ENCODE data around the gene IL23R.
"Not testable (repeated sequence)": the region's sequence is repeated elsewhere in the genome, so short reads cannot be mapped to it uniquely, and the experiment has no call there.

The IL23R gene

GRCh38 chr1:67193704-67194103, 27.4 kb downstream of the IL23R start:
- no peak for DNase-seq (ENCODE audit: low read depth)
- no peak for TF ChIP-seq CTCF (conservative IDR thresholded peaks at IDR 0.05; ENCODE audit: low read depth, low read length)
- no peak overlapping the region for H3K4me3 ChIP-seq (ENCODE audit: low read length)

GRCh38 chr1:67194209-67194863, 28.1 kb downstream of the IL23R start:
- no peak overlapping the region for H3K4me3 ChIP-seq (ENCODE audit: low read length)
- TF ChIP-seq CTCF (conservative IDR thresholded peaks at IDR 0.05; ENCODE audit: low read depth, low read length): no peak
- DNase-seq (ENCODE audit: low read depth): no peak

- no peak overlapping the region for H3K4me3 ChIP-seq (ENCODE audit: low read length)
- TF ChIP-seq CTCF (conservative IDR thresholded peaks at IDR 0.05; ENCODE audit: low read depth, low read length): no peak
- no peak for DNase-seq (ENCODE audit: low read depth)
Observed at GRCh38 chr1:67200755-67201154, 34.5 kb downstream of the IL23R start.

GRCh38 chr1:67201891-67202290, 35.6 kb downstream of the IL23R start:
- DNase-seq (ENCODE audit: low read depth): no peak
- no peak for TF ChIP-seq CTCF (conservative IDR thresholded peaks at IDR 0.05; ENCODE audit: low read depth, low read length)
- H3K4me3 ChIP-seq (ENCODE audit: low read length): no peak overlapping the region

GRCh38 chr1:67204298-67204980, 38.2 kb downstream of the IL23R start:
- DNase-seq (ENCODE audit: low read depth): no peak
- TF ChIP-seq CTCF (conservative IDR thresholded peaks at IDR 0.05; ENCODE audit: low read depth, low read length): no peak
- H3K4me3 ChIP-seq (ENCODE audit: low read length): no peak overlapping the region

- not testable (repeated sequence) for DNase-seq (ENCODE audit: low read depth); H3K4me3 ChIP-seq (ENCODE audit: low read length)
Observed at GRCh38 chr1:67207398-67207797, 41.1 kb downstream of the IL23R start.

- DNase-seq (ENCODE audit: low read depth): no peak
- no peak overlapping the region for H3K4me3 ChIP-seq (ENCODE audit: low read length)
- TF ChIP-seq CTCF (conservative IDR thresholded peaks at IDR 0.05; ENCODE audit: low read depth, low read length): no peak
Observed at GRCh38 chr1:67208217-67208616, 42.0 kb downstream of the IL23R start.
